GM13976 (cell line): ENCODE data around the gene SETD2.

Experiments used
- DNase-seq: peaks from one replicate; pipeline ENCODE4 v3.0.0; 2012; ENCODE audit warnings: low spot score
- in situ Hi-C: fragments of 300-500 bp; cut with MboI; formaldehyde crosslinking; loops from one replicate; pipeline ENCODE4 v1.12.0; 2022; ENCODE audit warnings: low sequenced_read_pairs, mixed read lengths, inconsistent platforms; ENCODE audit not compliant: unreplicated experiment
- TF ChIP-seq, protein P1 (sequence below): IDR thresholded peaks from 2 replicates; pipeline ENCODE4 v1.5.1; 2012; ENCODE audit warnings: borderline replicate concordance, mild to moderate bottlenecking; ENCODE audit not compliant: insufficient read depth; ENCODE audit errors: extremely low read depth, missing control alignments, control extremely low read depth

The SETD2 gene

DNA sequence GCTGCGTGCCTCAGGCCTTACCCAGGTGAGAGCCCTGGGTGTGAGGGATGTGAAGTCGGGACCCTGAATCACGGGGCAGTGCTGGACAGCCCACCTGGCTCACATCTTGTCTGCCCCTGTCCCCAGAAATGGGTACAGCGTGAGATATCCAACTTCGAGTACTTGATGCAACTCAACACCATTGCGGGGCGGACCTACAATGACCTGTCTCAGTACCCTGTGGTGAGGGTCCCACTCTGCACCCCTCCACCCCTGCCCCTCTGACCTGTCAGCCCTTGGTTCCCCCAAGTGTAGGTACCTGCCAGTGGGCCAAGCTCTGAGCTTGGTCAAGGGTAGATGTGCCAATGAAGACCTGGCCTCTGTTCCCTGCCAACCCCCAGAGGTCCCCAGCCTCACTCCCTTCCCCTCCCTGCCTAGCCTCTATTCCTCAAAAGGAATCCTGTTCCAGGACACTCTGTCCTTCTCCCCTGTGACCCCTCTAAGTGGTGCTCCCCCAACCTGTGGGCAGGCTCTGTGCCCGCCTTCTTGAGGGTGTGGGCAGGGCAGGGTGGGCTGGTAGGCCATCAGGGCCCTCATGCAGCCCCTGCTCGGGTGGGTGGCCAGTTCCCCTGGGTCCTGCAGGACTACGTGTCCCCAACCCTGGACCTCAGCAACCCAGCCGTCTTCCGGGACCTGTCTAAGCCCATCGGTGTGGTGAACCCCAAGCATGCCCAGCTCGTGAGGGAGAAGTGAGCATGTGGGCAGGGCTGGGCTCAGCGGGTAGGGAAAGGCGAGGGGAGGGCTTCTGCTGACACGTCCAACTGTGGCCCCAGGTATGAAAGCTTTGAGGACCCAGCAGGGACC lies 159.3 kb downstream of the SETD2 start:
- no peak for DNase-seq
- TF ChIP-seq, protein P1, sequence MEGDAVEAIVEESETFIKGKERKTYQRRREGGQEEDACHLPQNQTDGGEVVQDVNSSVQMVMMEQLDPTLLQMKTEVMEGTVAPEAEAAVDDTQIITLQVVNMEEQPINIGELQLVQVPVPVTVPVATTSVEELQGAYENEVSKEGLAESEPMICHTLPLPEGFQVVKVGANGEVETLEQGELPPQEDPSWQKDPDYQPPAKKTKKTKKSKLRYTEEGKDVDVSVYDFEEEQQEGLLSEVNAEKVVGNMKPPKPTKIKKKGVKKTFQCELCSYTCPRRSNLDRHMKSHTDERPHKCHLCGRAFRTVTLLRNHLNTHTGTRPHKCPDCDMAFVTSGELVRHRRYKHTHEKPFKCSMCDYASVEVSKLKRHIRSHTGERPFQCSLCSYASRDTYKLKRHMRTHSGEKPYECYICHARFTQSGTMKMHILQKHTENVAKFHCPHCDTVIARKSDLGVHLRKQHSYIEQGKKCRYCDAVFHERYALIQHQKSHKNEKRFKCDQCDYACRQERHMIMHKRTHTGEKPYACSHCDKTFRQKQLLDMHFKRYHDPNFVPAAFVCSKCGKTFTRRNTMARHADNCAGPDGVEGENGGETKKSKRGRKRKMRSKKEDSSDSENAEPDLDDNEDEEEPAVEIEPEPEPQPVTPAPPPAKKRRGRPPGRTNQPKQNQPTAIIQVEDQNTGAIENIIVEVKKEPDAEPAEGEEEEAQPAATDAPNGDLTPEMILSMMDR, result no peak
- in situ Hi-C loops, result loop anchor here (25.0 kb wide), 1 partner anchor 358 kb away; no protein-coding TSS in a partner anchor

- DNase-seq, result no peak
- TF ChIP-seq, protein P1, result no peak
- in situ Hi-C loops, result loop anchor here (25.0 kb wide), 1 partner anchor 359 kb away; no protein-coding TSS in a partner anchor
Observed at GRCh38 chr3:47003461-47004368, 160.2 kb downstream of the SETD2 start.

- in situ Hi-C loops, result loop anchor here (25.0 kb wide), 1 partner anchor 359 kb away; no protein-coding TSS in a partner anchor
- TF ChIP-seq, protein P1, result no peak
- DNase-seq, result no peak
Observed at GRCh38 chr3:47003056-47003410, 160.9 kb downstream of the SETD2 start.

DNA sequence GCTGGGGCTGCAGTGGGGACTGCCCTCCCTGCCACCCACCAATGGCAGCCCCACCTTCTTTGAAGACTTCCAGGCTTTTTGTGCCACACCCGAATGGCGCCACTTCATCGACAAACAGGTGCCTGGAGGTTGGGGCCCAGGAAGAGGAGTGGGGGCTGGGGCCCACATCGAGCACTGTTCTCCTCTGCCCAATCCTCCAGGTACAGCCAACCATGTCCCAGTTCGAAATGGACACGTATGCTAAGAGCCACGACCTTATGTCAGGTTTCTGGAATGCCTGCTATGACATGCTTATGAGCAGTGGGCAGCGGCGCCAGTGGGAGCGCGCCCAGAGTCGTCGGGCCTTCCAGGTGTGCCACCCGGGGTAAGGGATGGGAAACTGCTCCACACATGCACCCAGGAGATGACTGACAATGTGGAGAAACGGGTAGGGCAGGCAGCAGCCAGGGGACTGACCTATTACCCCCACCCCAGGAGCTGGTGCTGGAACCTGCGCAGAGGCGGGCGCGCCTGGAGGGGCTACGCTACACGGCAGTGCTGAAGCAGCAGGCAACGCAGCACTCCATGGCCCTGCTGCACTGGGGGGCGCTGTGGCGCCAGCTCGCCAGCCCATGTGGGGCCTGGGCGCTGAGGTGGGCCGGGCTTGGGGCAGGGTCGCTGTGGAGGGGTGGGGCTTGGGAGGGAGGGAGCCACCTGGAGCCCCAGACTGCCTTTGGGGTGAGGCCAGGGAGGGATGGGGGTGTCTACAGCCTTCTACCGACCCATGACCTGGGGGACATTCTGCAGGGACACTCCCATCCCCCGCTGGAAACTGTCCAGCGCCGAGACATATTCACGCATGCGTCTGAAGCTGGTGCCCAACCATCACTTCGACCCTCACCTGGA lies 161.5 kb downstream of the SETD2 start:
- DNase-seq, result no peak
- TF ChIP-seq, protein P1, result peak; percentile 11
- in situ Hi-C loops, result loop anchor here (25.0 kb wide), 1 partner anchor 360 kb away; no protein-coding TSS in a partner anchor

DNA sequence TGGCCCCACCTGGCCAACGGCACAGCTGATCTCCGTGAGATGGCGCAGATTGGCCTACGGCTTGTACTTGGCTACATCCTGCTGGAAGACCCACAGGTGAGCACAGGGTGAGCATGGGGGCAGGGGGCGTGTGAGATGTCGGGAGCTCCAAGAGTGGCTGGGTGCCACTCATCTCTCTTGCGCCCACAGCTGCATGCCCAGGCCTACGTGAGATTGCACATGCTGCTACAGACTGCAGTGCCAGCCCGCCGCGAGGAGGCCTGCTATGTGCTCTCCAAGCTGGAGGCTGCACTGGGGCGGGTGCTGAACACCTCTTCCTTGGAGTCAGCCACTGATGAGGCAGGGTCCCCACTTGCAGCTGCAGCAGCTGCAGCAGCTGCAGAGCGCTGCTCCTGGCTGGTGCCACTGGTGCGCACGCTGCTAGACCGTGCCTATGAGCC lies 162.2 kb downstream of the SETD2 start:
- DNase-seq, result no peak
- TF ChIP-seq, protein P1, result no peak
- in situ Hi-C loops, result loop anchor here (25.0 kb wide), 1 partner anchor 361 kb away; no protein-coding TSS in a partner anchor
